ENCODE data around the gene CYB561D1. TPM values are rescaled to one million over a fixed set of nuclear protein-coding genes. Genes with fewer than 3 reads are reported as not detected.
A peak's percentile ranks its signal among the peaks of the same experiment; 100 is the strongest.

Gene CYB561D1
- total and polyA plus RNA-seq, 2 donors (not counting 1 experiment from before 2014, with no cell fraction given): 5.1 to 6.6 TPM

DNA sequence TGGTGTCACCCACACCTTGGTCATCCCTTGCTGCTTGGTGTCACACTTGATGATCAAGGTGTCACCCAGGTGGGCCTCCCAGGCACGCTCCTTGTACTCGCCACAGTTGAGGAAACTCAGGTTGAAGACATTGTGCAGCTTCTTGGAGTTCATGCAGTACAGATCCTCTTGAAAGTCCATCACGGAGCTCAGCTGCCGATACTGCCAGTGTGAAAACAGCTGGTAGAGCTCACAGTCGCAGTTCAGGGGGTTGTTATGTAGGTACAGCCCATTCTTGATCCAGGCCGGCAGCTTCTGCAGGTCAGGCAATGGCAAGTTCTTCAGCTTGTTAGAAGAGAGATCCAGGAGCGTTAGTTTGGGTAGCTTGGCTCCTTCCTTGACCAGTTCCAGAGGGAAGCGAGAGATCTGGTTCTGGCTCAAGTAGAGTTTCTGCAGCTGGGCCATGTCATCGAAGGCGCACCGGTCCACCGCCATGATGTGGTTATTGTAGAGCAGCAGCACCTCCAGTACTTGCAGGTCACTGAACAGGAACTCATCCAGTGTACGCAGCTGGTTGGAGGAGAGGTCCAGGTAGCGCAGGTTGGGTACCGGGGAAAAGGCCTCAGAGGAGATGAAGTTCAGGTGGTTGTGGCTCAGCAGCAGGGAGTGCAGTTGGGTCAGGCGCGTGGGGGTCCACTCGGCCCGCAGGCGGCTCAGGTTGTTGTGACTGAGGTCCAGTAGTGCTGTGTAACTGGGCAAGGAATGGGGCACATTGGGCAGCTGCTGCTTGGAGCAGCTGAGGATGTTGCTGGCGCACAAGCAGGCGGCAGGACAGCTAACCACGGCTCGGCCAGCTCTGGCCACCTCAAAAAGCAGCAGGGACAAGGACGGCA, 14.3 kb downstream of the CYB561D1 start:
- peaks cover 7% of the 10 kb centered on the region for H3K4me1 ChIP-seq (ENCODE audit: control insufficient read depth, extremely low read depth, insufficient read depth, low read length)
- no peak overlapping the region for H2AFZ ChIP-seq (ENCODE audit: low read length)
- no peaks in the 10 kb centered on the region for H3K79me2 ChIP-seq (ENCODE audit: control insufficient read depth, insufficient read depth, low read length)
- no peak overlapping the region for H3K4me3 ChIP-seq (replicated peaks in 1 of 4; ENCODE audit: control extremely low read depth in 1 of 4, insufficient read depth in 1 of 4, low read depth in 3 of 4, low read length in 4 of 4)
- H3K9ac ChIP-seq (ENCODE audit: insufficient read depth, low read length): no peak overlapping the region
- no peak overlapping the region for H3K4me2 ChIP-seq (ENCODE audit: extremely low read depth, insufficient read depth, low read length)
- H3K36me3 ChIP-seq (ENCODE audit: control insufficient read depth, insufficient read depth, low read length): no peaks in the 10 kb centered on the region
- H3K9me3 ChIP-seq (ENCODE audit: control insufficient read depth, insufficient read depth, low read depth, low read length): no peaks in the 10 kb centered on the region
- no peak overlapping the region for H3K27ac ChIP-seq (ENCODE audit: insufficient read depth, low read length)
- TF ChIP-seq, protein P1, sequence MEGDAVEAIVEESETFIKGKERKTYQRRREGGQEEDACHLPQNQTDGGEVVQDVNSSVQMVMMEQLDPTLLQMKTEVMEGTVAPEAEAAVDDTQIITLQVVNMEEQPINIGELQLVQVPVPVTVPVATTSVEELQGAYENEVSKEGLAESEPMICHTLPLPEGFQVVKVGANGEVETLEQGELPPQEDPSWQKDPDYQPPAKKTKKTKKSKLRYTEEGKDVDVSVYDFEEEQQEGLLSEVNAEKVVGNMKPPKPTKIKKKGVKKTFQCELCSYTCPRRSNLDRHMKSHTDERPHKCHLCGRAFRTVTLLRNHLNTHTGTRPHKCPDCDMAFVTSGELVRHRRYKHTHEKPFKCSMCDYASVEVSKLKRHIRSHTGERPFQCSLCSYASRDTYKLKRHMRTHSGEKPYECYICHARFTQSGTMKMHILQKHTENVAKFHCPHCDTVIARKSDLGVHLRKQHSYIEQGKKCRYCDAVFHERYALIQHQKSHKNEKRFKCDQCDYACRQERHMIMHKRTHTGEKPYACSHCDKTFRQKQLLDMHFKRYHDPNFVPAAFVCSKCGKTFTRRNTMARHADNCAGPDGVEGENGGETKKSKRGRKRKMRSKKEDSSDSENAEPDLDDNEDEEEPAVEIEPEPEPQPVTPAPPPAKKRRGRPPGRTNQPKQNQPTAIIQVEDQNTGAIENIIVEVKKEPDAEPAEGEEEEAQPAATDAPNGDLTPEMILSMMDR (conservative IDR thresholded peaks at IDR 0.05 in 1 of 2, IDR thresholded peaks at IDR 0.05 in 1 of 2; ENCODE audit: low read depth in 1 of 2, low read length in 2 of 2): no peak
- no peak for TF ChIP-seq EZH2 (IDR thresholded peaks at IDR 0.05; ENCODE audit: low read length, missing control alignments)
- H4K20me1 ChIP-seq (ENCODE audit: control insufficient read depth, extremely low read depth, insufficient read depth, low read length): no peaks in the 10 kb centered on the region
- DNase-seq (ENCODE audit: low read depth in 2 of 2): no peak
- H3K27me3 ChIP-seq (ENCODE audit: control insufficient read depth, insufficient read depth, low read length): peaks cover 3% of the 10 kb centered on the region

DNA sequence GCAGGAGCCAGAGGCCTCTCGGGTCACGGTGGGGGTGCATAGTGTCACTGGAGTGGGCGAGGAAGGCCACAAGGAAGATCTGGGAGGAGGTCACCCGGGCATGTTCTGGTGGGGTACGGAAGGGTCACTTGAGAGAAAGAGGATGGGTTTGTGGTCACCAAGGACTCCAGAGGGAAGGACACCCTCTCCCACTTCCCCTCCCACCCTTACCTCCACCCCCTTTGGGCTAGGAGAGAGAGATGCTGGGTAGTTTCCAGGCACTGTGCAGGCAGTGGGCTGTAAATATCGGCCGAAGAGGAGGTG, 14.9 kb downstream of the CYB561D1 start:
- no peaks in the 10 kb centered on the region for H3K79me2 ChIP-seq (ENCODE audit: control insufficient read depth, insufficient read depth, low read length)
- no peaks in the 10 kb centered on the region for H3K9me3 ChIP-seq (ENCODE audit: control insufficient read depth, insufficient read depth, low read depth, low read length)
- no peak overlapping the region for H3K9ac ChIP-seq (ENCODE audit: insufficient read depth, low read length)
- H3K4me1 ChIP-seq (ENCODE audit: control insufficient read depth, extremely low read depth, insufficient read depth, low read length): peaks cover 7% of the 10 kb centered on the region
- no peak overlapping the region for H2AFZ ChIP-seq (ENCODE audit: low read length)
- peak overlapping the region; percentile 99 for H3K4me2 ChIP-seq (ENCODE audit: extremely low read depth, insufficient read depth, low read length)
- H4K20me1 ChIP-seq (ENCODE audit: control insufficient read depth, extremely low read depth, insufficient read depth, low read length): no peaks in the 10 kb centered on the region
- peaks cover 3% of the 10 kb centered on the region for H3K27me3 ChIP-seq (ENCODE audit: control insufficient read depth, insufficient read depth, low read length)
- no peak for DNase-seq (ENCODE audit: low read depth in 2 of 2)
- peak overlapping the region in 2 of 4 experiments; percentile 26 to 70 for H3K4me3 ChIP-seq (replicated peaks in 1 of 4; ENCODE audit: control extremely low read depth in 1 of 4, insufficient read depth in 1 of 4, low read depth in 3 of 4, low read length in 4 of 4)
- no peak for TF ChIP-seq EZH2 (IDR thresholded peaks at IDR 0.05; ENCODE audit: low read length, missing control alignments)
- TF ChIP-seq, protein P1 (conservative IDR thresholded peaks at IDR 0.05 in 1 of 2, IDR thresholded peaks at IDR 0.05 in 1 of 2; ENCODE audit: low read depth in 1 of 2, low read length in 2 of 2): no peak
- H3K27ac ChIP-seq (ENCODE audit: insufficient read depth, low read length): no peak overlapping the region
- H3K36me3 ChIP-seq (ENCODE audit: control insufficient read depth, insufficient read depth, low read length): no peaks in the 10 kb centered on the region

DNA sequence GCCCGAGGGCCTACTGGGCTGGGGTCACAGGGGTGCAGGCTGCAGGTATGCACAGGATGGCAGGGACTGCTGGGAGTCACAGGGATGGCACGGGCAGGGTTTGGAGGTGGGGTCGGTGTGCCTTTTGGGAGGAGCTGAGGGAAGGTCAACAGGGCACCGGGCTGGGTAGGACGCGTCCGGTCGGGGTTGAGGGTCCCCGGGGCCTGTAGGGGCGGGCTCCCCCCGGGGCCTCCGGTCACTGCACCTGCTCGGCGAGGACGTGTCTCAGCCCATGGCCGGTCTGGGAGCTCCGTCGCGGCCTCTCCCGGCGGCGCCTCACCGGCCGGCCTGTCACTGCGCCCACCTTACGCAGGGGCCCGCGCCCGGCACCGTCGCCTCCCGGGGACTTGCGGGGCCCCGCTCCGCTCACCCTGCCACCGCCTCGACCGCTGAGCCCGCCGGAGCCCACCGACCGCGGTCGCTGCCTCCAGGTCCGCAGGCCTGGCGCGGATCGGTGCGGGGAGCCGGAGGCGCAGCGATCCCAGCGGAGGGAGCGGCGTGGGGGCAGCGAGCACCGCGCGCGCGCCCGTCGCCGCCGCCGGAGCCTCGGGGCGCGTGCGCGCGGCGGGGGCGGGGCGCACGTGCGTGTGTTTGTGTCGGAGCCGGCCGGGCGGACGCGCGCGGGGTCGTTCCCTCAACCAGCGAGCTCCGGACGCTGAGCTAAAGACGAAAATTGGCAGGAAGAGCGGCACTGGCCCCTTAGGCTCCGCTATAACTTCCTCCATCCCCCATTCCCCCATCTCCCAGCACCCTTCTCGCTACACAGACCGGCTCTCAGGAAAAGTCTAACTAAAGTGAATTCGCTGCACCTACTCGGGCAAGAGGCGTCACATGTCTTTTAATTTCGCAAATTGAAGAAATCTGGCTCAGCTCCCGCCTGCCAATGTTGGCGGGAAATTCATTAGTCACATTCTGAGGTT, 15.6 kb downstream of the CYB561D1 start, which contains the start of gene AMIGO1:
TSS of gene AMIGO1 (minus strand) at position 552 of the 959 bp plus-strand sequence. CDS start 815 bp downstream, outside the sequence.
- Histone ChIP-seq H3K9me3 (ENCODE audit: control insufficient read depth, insufficient read depth, low read depth, low read length) (no peaks in the 10 kb centered on the region), H3K4me2 (ENCODE audit: extremely low read depth, insufficient read depth, low read length) (peak within 1 kb of the TSS; percentile 99), H3K4me1 (ENCODE audit: control insufficient read depth, extremely low read depth, insufficient read depth, low read length) (peaks cover 7% of the 10 kb centered on the region), H3K36me3 (ENCODE audit: control insufficient read depth, insufficient read depth, low read length) (no peaks in the 10 kb centered on the region), H3K9ac (ENCODE audit: insufficient read depth, low read length) (no peak within 1 kb of the TSS), H3K27ac (ENCODE audit: insufficient read depth, low read length) (no peak within 1 kb of the TSS), H3K27me3 (ENCODE audit: control insufficient read depth, insufficient read depth, low read length) (peaks cover 3% of the 10 kb centered on the region), H2AFZ (ENCODE audit: low read length) (peak within 1 kb of the TSS; percentile 86), H4K20me1 (ENCODE audit: control insufficient read depth, extremely low read depth, insufficient read depth, low read length) (no peaks in the 10 kb centered on the region), H3K4me3 (replicated peaks in 1 of 4; ENCODE audit: control extremely low read depth in 1 of 4, insufficient read depth in 1 of 4, low read depth in 3 of 4, low read length in 4 of 4) (peak within 1 kb of the TSS; percentile 54 to 71 (median 68)), H3K79me2 (ENCODE audit: control insufficient read depth, insufficient read depth, low read length) (no peaks in the 10 kb centered on the region)
- peak; percentile 8 for TF ChIP-seq EZH2 (IDR thresholded peaks at IDR 0.05; ENCODE audit: low read length, missing control alignments)
- TF ChIP-seq, protein P1 (conservative IDR thresholded peaks at IDR 0.05 in 1 of 2, IDR thresholded peaks at IDR 0.05 in 1 of 2; ENCODE audit: low read depth in 1 of 2, low read length in 2 of 2): no peak
- peak; percentile 37 to 52 for DNase-seq (ENCODE audit: low read depth in 2 of 2)
